HepG2 (cell line): ENCODE data around the gene SLC12A3. TPM values are rescaled to one million over a fixed set of nuclear protein-coding genes. Genes with fewer than 3 reads are reported as not detected.

Experiments
- ATF3 ChIP-seq: sonication (generic); formaldehyde crosslinking; IDR thresholded peaks from 2 replicates; pipeline ENCODE4 v1.4.0; 2020; ENCODE audit warnings: missing genetic modification reagents
- HNRNPH1 ChIP-seq: fragments of 200-400 bp; formaldehyde crosslinking; optimal IDR thresholded peaks from 2 replicates; pipeline ENCODE3; 2017; ENCODE audit warnings: mild to moderate bottlenecking, low read depth, low read length
- MYC ChIP-seq: sonication (generic); formaldehyde crosslinking; IDR thresholded peaks from 2 replicates; pipeline ENCODE4 v1.9.0; 2021; ENCODE audit warnings: missing genetic modification reagents, borderline replicate concordance
- NFIC ChIP-seq: IDR thresholded peaks from 2 replicates; pipeline ENCODE4 v1.6.1; 2012; ENCODE audit warnings: mild to moderate bottlenecking, low read length, inconsistent platforms
- PRDM15 ChIP-seq: sonication (generic); formaldehyde crosslinking; IDR thresholded peaks from 2 replicates; pipeline ENCODE4 v1.4.0; 2020; ENCODE audit warnings: missing genetic modification reagents
- RERE ChIP-seq: IDR thresholded peaks from 2 replicates; pipeline ENCODE4 v1.6.1; 2016; ENCODE audit warnings: low read depth, missing genetic modification reagents, missing compliant biosample characterization
- SAP130 ChIP-seq: IDR thresholded peaks from 2 replicates; pipeline ENCODE4 v1.6.1; 2016; ENCODE audit warnings: low read depth
- SRY ChIP-seq: sonication (generic); formaldehyde crosslinking; IDR thresholded peaks from 2 replicates; pipeline ENCODE4 v1.8.0; 2022; ENCODE audit warnings: mild to moderate bottlenecking, missing genetic modification reagents
- TBX2 ChIP-seq: sonication (generic); formaldehyde crosslinking; IDR thresholded peaks from 2 replicates; pipeline ENCODE4 v1.5.0; 2020; ENCODE audit warnings: missing genetic modification reagents, mild to moderate bottlenecking, borderline replicate concordance
- YEATS4 ChIP-seq: sonication (generic); formaldehyde crosslinking; IDR thresholded peaks from 2 replicates; pipeline ENCODE4 v1.4.0; 2020; ENCODE audit warnings: missing genetic modification reagents, borderline replicate concordance
- ZNF670 ChIP-seq: sonication (generic); formaldehyde crosslinking; IDR thresholded peaks from 2 replicates; pipeline ENCODE4 v1.8.0; 2022; ENCODE audit warnings: mild to moderate bottlenecking, missing genetic modification reagents, borderline replicate concordance
- ZNF687 ChIP-seq: sonication (generic); formaldehyde crosslinking; IDR thresholded peaks from 2 replicates; pipeline ENCODE4 v1.5.1; 2020; ENCODE audit warnings: mild to moderate bottlenecking, missing genetic modification reagents, moderate library complexity
- ZNF691 ChIP-seq: sonication (generic); formaldehyde crosslinking; IDR thresholded peaks from 2 replicates; pipeline ENCODE4 v1.4.0; 2020; ENCODE audit warnings: missing genetic modification reagents, low read depth, mild to moderate bottlenecking, borderline replicate concordance
- polyA plus RNA-seq, 8 experiments: library from polyadenylated mRNA; depleted of rRNA in 3 of 8; stranded (reverse) in 7 of 8; unstranded in 1 of 8; fragments of >200 nt; fragmentation: Illumina TruSeq in 4 of 8; extraction: Trizol in 4 of 8; gene quantifications; 2 replicates each; pipeline versions ENCODE4 v1.2.1 to v1.2.3, GENCODE V29; 2011 to 2016; ENCODE audit warnings: low read depth in 4 of 8, missing spikeins in 1 of 8, mixed read lengths in 1 of 8; ENCODE audit not compliant: insufficient read depth in 1 of 8
- total RNA-seq, 5 experiments: library from RNA; depleted of rRNA; stranded (reverse); fragments of >200 nt; fragmentation: Illumina TruSeq; extraction: Trizol; gene quantifications; 2 replicates each; pipeline ENCODE4 v1.2.3, GENCODE V29; 2016; ENCODE audit warnings: low read depth in 1 of 5

Gene SLC12A3
- total and polyA plus RNA-seq, 2 of the 13 experiments (the other 11 are each of a cell fraction or from before 2014, with no cell fraction given) = 6.2 TPM; not detected in 1

- TF ChIP-seq PRDM15 (CRISPR knock-in tag) (peak; percentile 19; the same call in 1 of the 2 replicates), TBX2 (CRISPR knock-in tag) (peak; percentile 97), ZNF687 (CRISPR knock-in tag) (peak; percentile 97), SAP130 (CRISPR knock-in tag) (peak; percentile 92), ZNF691 (CRISPR knock-in tag) (peak; percentile 39; the same call in 1 of the 2 replicates), HNRNPH1 (no peak), RERE (CRISPR knock-in tag) (peak; percentile 64; the same call in 1 of the 2 replicates), SRY (CRISPR knock-in tag) (no peak; the same call in none of the 2 replicates), NFIC (no peak), YEATS4 (CRISPR knock-in tag) (peak; percentile 99), ATF3 (peak; percentile 99), MYC (CRISPR knock-in tag) (peak; percentile 99), ZNF670 (CRISPR knock-in tag) (peak; percentile 88)
Measured at GRCh38 chr16:56931892-56932720, 67.1 kb downstream of the SLC12A3 start, which contains the start of gene HERPUD1 (continued).
